GM19324 (cell line): Measurements from ENCODE around the gene SUCO.
"Not testable (repeated sequence)": the region's sequence is repeated elsewhere in the genome, so short reads cannot be mapped to it uniquely, and the experiment has no call there.

Experiments
- ATAC-seq: cut with Tn5 transposase; IDR thresholded peaks from one replicate; pipeline ENCODE4 v1.9.1; 2021; ENCODE audit warnings: mild to moderate bottlenecking, moderate library complexity; ENCODE audit not compliant: unreplicated experiment, low FRiP score

The SUCO gene, protein sequence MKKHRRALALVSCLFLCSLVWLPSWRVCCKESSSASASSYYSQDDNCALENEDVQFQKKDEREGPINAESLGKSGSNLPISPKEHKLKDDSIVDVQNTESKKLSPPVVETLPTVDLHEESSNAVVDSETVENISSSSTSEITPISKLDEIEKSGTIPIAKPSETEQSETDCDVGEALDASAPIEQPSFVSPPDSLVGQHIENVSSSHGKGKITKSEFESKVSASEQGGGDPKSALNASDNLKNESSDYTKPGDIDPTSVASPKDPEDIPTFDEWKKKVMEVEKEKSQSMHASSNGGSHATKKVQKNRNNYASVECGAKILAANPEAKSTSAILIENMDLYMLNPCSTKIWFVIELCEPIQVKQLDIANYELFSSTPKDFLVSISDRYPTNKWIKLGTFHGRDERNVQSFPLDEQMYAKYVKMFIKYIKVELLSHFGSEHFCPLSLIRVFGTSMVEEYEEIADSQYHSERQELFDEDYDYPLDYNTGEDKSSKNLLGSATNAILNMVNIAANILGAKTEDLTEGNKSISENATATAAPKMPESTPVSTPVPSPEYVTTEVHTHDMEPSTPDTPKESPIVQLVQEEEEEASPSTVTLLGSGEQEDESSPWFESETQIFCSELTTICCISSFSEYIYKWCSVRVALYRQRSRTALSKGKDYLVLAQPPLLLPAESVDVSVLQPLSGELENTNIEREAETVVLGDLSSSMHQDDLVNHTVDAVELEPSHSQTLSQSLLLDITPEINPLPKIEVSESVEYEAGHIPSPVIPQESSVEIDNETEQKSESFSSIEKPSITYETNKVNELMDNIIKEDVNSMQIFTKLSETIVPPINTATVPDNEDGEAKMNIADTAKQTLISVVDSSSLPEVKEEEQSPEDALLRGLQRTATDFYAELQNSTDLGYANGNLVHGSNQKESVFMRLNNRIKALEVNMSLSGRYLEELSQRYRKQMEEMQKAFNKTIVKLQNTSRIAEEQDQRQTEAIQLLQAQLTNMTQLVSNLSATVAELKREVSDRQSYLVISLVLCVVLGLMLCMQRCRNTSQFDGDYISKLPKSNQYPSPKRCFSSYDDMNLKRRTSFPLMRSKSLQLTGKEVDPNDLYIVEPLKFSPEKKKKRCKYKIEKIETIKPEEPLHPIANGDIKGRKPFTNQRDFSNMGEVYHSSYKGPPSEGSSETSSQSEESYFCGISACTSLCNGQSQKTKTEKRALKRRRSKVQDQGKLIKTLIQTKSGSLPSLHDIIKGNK (N-terminal part only)

DNA sequence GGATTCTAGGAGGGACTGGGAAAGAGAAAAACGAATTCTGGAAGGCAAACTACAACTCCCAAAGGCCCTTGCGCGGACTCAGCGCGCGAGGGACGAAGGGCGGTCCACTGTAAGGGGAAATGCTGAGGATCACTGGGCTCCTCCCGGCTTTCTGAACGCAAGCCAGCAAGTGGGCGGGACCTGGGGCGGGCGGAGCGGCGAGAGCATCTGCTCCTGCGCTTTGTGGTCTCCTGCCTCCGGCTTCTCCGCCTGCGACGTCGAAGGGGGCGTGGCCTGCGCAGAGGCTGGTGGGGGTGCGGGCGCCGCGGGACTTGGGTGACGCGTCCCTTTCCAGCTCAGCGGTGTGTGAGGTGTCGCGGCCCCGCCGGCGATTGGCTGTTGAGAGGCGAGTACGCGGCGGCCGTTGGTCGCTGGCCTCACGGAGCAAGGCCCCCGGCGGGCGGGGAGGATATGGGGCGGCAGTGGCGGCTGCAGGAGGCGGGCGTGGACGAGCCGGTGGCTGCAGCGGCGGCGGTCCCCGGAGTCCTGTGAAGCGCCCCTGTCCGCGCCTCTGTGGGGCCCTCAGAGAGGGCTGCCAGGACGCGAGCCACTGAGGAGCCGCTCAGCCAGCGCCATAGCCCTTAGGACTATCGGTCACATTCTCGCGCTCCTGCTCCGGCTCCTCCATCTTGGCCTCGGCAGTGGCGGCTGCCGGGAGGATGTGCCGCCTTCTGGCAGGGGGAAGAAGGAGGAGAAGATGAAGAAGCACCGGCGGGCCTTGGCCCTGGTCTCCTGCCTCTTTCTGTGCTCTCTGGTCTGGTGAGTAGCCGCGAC lies at the start of gene SUCO:
Gene SUCO (plus strand): TSS at position 451 of the 813 bp plus-strand sequence. CDS start 286 bp downstream, at position 737.
- ATAC-seq: peak; percentile 90

DNA sequence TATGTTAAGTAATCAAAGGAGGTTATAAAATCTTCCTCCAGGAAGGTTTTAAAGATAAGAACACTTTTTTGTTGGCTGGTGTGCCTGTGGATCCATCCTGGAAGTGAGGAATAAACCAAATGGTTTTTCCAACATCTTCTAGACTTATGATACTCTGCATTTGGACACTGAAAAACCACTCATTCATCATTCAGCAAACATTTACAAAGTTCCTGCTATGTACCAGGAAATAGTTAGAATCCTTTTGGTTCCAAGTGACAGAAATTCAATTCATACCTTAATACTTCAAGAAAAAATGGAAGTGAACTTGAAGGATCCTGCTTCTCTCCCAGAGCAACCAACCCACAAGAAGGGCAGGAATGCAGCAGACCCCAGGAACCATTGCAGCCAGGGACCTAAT lies 49.5 kb upstream of the SUCO start:
- no peak for ATAC-seq

DNA sequence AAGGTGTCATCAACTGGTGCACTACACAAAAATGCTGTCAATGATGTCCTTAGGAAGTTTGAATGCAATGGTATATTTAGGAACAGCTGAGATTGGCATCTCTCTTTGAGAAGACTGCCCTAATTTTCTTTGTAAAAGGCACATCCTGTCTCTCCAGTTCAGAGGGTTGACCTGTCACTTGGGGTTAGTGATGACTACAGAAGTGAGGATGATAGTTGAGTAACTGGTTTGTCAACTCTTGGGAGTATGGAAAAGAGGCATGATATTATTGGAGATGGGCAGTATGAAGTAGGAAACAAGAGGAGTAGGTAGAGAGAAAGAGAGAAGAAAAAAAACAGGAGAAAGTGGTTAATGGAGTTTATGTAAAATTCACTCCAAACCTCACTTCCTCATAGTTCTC lies 48.7 kb upstream of the SUCO start:
- no peak for ATAC-seq

DNA sequence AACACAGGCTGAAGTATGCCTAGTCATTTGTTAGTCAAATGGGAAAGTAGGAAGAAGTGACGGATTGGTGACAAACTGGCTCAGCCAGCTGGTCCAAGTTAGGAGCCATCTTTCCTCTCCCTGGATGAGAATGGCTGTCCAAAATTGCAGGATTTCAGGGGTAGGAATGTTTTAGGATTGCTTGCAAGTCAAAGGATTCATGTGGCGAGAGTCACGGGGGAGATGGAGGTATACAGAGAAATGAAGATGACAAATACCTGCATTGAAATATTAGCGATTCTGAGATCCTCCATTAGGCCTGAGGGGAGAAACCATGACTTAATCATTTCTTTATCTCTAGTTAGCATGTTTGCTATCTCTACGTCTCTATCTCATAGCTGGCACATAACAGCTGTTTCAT lies 47.3 kb upstream of the SUCO start:
- ATAC-seq: no peak

DNA sequence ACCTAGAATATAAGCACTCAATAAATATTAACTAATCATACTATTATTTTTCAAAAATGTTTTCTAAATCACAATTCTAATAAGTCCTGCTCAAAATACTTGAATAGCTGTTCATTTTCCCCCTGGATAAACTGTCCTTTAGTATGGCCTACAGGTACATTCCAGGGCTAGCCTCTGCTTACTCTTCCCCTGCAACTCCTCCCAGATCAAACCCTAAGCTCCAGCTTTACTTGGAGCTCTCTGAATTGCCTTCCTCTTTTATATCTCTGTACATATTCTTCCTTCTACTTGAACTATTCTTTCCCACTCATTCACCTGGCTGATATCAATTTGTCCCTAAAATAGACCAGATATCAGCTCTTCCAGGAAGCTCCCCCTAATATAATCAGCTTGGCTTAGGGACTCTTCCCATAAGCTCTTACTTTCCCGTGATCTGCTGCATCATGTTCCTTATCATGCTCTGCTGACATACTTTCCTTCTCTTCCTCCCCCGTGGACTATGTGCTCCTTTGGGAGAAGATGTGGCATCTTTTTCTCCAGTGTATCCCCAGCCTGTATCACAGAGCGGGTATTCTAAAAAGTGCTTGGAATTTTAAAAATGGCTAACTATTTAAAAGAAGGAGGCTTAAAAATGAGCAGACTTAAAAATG lies 46.0 kb upstream of the SUCO start:
- ATAC-seq: no peak

DNA sequence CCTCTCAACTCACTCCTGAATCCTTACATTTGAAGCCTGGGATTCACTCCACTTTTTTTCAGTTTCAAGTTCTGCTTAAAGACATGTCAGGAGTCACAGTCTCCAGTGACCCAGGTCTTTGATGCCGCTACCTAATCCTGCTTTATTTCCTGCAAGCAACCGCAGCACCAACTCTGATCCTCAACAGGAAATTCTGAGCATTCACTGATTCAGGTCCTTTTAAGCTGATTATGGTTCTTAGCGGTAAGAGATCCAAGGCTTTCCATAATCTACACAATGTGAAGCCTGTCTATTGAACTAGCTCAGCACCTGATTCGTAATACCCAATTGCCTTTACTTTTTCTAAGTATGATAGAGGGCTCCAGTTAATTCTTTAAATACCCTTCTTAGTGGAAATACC lies 45.4 kb upstream of the SUCO start:
- ATAC-seq: no peak

DNA sequence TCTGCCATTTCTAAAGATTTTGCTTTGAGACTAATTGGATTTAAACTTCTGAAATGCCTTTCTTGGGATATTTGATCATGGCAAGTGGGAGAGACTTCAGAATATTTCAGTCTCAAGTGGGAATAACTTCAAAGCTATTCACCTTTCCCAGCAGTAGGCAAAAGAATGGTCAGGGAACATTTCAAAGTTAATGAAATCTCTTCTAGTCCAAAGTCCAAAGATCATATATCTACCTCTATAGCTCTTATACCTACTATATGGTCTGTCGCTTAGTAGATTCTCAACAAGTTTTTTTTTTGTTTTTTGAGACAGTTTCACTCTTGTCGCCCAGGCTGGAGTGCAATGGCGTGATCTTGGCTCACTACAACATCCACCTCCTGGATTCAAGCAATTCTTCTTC lies 44.6 kb upstream of the SUCO start:
- ATAC-seq: no peak

DNA sequence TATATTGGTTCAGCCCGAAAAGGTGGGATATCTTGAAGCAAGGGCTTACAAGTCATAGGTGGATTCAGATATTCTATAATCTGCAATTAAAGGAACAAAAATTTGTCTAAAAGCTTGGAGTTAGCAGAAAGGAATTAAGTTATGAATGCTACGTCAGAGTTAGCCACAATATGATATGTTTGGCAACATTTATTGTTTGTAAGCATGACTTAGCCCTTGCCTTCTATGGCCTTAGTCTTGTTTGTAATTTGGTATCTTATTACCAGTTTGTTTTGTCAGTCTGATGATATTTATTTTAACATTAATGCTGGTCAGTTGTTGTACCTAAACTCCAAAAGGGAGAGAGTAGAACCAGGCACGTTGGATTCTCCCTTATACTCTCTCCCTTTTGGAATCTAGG lies 43.1 kb upstream of the SUCO start:
- no peak for ATAC-seq

DNA sequence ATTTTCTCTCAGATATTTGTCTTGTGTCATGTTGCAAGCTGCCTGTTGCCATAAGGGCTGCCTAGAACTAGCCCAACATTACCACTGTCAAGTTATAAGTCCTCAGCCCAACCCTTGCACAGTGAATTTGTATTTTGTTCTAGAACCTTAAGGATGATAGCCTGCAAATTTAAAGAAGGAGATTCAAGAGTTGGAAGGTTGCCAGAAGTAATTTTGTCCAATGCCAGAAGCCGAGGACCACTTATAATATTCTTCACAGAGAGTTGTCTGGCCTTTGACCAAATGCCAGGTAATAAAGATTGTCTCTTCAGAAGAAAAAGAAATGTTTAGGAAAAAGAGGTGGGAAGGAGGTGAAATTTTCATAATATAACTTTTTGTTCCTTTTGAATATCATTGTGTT lies 40.5 kb upstream of the SUCO start:
- ATAC-seq: no peak

DNA sequence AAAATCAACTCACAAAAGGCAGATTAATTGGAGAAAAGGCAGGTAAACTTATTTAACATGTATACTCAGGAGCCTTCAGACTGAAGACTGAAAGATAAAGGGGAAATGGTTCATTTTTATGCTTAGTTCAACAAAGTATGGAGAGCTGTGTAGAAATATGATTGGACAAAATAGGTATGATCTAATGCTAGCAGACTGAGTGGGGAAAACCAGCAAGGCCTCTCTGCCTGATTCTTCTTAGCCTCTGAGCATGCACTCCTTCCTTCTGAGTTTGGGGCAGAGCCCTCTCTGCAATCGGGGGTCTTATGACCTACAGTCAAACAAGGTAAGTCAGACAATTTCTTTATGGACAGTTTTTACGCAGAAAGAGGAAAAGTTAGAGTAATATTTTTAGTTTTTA lies 38.8 kb upstream of the SUCO start:
- no peak for ATAC-seq

DNA sequence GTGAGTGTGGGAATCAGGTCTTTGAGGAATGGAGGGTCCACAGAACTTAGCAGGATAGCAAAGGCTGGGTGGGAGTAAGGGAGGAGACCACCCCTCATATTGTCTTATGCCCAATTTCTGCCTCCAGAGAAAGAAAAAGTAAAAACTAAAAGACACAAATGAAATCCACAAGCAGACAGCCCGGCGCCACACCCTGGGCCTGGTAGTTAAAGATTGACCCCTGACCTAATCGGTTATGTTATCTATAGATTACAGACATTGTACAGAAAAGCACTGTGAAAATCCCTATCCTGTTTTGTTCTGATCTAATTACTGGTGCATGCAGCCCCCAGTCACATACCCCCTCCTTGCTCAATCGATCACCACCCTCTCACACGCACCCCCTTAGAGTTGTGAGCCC lies 36.8 kb upstream of the SUCO start:
- not testable (repeated sequence) for ATAC-seq

DNA sequence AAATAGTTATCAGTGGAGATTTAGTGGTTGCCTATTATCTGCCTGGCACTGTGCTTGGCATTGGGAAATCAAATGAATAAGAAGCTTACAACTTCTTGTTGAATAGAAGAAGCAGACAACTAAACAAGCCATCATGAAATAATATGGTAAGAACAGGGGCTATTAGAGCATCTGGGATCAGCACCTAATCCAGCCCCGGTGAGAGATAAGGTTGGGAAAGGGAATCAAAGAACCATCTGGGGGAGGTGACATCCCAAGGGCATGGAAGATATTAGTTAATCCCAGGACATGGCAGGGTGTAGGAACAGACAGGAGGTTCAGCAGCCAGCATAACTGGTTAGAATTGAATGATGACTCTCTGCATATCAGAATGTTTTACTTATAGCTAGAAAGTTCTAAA lies 36.3 kb upstream of the SUCO start:
- ATAC-seq: no peak

DNA sequence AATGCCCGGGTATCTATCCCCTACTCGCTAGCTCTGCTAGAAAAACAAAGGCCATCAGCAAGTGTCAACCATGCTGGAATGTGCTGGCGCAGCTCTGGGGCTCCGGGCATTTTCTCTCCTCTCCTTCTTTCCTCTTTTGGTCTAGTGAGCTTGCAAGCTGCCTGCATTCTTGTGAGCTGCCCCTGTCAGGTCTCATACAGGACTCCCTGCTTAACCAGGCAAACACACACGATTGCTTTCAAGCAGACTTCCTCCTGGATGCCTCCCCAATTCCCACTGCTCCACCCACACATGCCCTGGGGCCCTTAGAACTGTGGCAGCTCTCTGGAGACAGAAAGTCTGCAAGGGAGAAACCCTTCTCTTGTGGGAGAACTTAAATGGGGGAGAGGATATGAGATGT lies 35.7 kb upstream of the SUCO start:
- ATAC-seq: no peak

DNA sequence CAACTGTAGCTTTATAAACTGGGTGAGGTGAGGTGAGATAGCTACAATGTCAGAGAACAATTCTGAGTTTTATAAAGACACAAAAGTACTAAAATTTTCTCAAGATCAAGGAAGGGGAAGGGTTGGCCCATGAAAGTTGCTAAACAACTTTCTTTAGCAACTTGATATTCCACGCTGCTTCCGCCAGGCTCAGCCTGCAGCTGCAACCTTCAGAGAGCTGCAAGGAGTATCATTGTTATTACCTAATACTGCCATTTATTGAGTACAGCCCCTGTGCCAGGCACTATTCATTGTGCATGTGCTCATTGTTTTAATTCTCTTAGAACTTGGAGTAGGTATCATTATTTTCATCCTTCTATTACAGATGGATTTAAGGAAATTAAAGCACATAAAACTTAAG lies 34.1 kb upstream of the SUCO start:
- ATAC-seq: no peak

DNA sequence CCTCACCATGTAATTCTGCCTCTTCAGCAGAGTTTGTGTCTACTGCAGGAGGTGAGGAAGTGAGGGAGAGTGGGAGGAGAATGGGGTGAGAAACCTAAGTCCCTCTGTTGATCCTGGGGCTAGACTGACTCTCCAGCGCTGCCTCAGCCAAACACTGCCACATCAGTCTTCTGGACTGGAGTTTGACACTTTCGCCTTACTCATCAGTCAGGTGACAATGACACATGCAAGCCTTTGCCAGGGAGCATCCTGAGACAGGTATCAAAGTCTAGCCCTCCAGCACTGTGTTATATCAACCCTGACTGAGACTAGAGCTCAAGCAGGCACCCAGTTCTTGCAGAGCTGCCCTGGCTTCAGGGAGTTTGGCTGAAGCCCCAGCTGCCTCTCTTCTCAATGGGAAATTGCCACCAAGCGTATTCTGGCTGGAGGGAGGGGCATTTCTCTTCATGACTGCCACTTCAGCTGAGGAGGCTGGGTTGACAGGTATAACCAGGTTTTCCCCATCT lies 33.3 kb upstream of the SUCO start:
- no peak for ATAC-seq

DNA sequence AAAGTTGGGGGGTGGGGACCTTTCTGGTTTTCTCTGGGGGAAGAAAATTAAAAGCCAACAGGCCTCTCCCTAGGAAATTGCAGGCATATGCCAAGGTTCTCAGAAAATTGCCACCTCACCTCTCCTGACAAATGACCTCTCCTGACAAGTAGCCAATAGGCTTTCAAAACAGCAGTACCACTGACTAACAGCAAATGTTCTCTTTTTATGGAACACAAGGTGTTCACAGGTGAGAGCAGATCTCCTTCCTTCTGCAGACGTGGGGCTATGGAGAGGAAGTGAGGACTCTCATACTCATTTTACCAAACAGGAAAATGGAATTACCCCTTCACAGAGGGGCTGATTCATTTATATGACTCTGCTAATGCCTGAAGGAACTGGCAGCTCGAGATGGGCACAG lies 32.7 kb upstream of the SUCO start:
- ATAC-seq: no peak

DNA sequence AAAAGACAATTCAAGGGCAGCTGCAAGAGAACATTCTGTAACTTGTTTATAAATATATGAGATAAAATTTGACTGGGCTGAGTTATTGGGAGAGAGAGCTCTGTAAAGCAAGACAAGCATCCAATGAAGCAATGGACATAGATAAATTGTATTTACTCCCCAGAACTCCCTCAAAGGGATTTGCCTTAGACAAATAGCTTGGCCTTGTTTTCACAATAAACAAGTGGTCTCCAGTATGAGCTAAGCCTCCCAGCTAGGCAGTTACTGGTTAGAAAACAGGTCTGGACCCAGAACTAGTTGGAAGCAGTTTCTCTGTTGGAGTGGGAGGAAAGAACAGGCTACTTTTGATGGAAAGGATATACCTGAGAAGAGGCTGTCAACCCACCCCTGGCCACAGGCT lies 25.2 kb upstream of the SUCO start:
- ATAC-seq: no peak

DNA sequence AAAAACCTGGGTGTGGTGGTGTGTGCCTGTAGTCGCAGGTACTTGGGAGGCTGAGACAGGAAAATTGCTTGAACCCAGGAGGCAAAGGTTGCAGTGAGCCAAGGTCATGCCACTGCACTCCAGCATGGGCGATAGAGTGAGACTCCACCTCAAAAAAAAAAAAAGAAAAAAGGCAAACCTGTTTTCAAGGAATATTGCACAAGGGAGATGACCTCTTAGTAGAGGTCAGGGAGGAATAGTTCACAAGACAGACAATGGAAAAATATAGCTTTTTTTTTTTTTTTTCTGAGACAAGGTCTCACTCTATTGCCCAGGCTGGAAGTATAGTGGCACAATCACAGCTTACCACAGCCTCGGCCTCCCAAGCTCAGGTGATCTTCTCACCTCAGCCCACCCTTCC lies 22.5 kb upstream of the SUCO start:
- no peak for ATAC-seq

DNA sequence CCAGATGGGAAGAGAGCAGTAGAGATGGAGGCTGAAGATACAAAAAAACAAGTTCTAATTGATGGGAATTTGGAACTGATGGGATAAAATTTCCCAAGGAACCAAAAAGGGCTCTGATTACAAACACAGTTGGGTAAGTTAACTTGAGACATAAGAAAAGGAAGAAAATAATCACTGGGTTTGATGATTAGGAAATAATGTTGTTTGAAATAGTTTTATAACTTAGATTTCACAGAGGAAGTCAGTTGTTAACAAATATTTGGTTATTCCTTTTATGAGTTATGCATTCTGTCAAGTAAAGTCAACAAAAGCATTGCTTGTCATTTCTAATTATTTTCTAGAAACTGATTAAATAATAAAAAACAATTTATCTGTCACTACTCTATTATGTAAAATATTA lies 20.4 kb upstream of the SUCO start:
- ATAC-seq: no peak

DNA sequence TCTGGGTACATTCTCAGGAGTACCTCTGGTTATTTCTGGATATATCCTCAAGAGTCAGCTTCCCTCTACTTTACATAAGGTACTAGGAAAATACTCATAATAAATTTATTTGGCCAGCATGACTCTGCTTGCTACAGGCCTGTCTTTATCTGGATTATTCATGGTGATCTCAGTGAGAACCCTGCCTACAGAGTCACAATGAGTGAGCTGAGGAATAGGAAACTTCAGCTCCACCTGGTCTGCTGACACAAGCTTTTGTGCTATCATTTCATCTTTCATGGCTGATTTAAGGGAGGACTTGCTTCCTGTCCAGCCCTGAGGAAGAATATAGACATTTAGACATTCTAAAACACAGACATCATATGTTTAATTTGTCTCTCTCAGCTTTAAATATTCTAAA lies 19.5 kb upstream of the SUCO start:
- ATAC-seq: no peak
